HG02938 (cell line): Measurements from ENCODE around the gene ZNF385D.

Experiments
- ATAC-seq: cut with Tn5 transposase; IDR thresholded peaks from one replicate; pipeline ENCODE4 v1.9.1; 2021; ENCODE audit warnings: mild to moderate bottlenecking, moderate library complexity; ENCODE audit not compliant: unreplicated experiment

Gene ZNF385D, protein sequence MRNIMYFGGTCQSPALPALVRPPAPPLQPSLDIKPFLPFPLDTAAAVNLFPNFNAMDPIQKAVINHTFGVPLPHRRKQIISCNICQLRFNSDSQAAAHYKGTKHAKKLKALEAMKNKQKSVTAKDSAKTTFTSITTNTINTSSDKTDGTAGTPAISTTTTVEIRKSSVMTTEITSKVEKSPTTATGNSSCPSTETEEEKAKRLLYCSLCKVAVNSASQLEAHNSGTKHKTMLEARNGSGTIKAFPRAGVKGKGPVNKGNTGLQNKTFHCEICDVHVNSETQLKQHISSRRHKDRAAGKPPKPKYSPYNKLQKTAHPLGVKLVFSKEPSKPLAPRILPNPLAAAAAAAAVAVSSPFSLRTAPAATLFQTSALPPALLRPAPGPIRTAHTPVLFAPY

DNA sequence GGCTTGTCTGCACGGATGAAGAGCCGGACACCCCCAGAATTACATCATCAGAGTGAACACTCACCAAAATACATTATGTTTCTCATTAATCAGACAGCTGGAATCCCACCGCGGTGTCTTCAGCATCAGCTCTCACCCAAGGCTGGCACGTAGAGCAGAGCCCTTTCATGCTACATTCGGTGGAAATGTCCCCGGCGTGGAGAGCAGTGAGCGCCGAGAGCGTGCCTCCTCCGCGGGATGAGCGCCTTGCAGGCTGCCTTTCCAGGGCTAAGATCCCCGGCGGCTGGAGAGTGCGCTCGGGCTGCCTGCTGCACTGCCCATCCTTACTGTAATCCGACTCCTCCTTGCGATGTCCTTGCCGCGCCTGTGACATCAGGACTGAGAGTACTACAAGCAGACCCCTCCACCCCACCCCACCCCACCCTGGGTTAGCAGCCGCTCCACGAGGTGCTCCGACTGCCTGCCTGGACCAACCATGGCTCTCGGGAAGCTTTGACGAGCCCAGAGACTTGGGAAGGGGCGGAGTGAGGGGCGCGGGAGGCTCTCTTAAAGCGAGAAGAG lies at the start of gene ZNF385D:
TSS of gene ZNF385D (minus strand) at position 380 of the 561 bp plus-strand sequence. CDS start at position 86, 294 bp downstream.
- no peak for ATAC-seq

DNA sequence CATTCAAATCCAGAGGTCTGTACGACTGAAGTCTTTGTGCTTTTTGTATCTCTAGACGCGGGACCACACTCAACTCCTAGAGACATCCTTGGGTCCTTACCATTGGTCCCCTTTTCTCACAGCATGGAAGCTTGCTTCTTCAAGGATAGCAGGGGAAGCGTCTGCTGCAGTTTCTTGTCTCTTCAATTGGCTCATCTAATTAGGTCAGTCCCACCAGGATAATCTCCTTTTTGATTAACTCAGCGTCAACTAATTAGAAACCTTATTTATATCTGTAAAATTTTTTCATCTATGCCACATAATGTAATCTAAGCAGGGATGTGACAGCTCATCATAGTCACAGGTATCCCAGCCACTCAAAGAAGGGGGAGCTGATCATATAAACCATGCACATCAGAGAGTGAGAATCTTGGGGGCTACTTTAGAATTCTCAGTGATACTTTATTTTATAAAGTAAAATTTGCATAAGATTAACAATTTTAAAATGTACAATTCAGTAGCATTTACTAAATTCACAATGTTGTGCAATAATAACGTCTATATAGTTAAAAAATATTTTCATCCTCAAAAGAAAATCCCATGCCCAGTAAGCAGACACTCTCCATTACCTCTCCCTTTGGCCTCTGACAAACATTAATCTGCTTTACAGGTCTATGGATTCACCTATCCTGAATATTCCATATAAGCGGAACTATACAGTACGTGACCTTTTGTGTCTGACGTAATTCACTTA lies 47.5 kb upstream of the ZNF385D start:
- ATAC-seq = no peak

DNA sequence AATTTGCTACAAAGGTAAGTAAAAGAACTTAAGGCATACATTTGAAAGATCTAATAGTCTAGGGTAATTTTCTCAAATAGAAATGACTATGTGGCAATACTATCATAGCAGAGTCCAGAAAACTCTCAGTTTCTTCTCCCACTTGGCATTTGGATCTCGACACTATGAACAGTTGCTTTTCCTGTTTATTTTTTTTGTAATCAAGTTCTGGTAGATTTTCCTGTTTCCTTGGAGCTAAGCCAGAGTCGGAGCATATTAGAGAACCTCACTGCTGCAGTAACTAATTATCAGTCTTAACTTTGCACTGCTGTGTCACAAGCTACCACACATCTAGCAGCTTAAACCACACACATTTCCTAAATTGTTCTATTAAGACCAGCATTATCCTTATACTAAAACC lies 44.9 kb upstream of the ZNF385D start:
- ATAC-seq = no peak

DNA sequence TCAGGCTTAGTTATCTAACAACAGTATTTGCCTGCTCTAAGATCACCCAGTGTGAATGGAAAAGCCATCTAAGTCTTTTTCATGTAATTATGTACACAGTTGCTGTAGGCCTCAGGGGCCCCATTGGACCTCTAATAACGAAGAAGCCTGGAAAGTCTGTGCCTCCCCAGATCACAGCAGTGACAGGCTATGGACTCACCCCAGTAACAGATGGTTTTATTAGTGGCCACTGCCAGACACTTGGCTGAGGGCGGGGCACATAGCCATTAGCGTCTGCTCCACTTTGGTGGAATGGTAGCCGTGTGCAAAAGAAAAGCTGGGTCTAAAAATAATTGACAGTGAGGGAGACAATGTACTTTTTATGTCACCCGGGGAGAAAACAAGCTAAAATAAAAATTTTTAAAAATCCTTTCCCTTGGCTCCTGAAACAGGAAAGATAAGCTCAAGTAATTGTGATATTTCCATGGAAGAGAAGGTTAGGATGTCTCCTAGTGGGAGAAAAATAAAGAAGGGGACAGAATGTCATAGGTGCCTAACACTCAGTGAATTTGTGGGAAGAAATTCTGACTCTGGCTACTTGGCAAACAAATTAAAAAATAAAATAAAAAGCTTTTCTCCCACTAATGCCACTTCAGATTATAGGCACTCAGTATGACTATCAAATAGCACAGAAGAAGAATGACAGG lies 44.3 kb upstream of the ZNF385D start:
- no peak for ATAC-seq

DNA sequence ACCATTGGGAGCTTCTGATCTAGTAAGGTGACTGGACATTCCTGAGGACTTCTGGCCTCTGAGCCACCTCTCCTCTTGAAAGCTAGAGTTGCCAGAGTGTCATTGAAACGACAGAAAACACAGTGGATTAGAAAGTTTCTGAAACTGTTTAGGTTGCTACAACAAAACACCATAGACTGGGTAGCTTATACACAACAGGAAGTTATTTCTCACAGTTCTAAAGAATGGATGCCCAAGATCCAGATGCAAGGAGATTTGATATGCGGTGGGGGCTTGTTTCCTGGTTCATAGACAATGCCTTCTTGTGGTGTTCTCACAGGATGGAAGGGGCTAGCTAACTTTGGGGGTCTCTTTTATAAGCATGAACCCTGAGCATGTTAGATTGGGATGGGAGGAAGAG lies 43.3 kb upstream of the ZNF385D start:
- no peak for ATAC-seq

DNA sequence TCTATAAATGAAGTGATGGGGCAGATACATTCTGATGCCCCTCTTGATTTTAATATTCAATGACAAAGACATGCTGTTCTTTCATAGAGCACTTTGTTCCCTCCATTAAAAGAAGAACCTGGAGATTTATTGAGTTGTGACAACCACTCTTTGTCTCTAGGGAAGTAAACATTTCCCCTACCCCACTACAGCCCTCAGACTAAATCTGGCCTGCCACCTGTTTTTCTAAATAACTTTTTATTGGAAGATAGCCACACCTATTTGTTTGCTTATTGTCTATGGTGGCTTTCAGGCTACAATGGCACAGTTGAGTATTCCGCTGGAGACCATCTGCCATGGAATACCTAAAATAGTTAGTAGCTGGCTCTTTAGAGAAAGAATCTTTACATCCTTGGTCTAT lies 41.2 kb upstream of the ZNF385D start:
- no peak for ATAC-seq

DNA sequence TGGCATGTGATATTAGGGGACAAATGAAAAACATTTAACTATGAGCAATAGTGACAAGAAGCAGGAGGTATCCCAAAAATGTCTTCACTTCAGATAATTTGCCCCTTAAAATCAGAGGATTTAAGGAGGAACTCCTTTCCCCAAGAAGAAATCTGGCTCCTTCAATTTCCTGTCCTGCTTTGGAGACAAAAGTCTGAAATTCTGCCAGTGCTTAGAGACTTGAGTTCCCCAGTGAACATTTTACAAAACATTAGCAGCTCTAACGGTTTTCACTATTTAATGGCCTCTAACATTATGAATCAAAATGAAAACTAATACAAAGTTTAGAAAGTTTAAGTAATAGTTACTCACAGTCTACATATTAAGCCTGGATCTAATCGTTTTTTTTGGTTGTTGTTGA lies 40.3 kb upstream of the ZNF385D start:
- no peak for ATAC-seq

DNA sequence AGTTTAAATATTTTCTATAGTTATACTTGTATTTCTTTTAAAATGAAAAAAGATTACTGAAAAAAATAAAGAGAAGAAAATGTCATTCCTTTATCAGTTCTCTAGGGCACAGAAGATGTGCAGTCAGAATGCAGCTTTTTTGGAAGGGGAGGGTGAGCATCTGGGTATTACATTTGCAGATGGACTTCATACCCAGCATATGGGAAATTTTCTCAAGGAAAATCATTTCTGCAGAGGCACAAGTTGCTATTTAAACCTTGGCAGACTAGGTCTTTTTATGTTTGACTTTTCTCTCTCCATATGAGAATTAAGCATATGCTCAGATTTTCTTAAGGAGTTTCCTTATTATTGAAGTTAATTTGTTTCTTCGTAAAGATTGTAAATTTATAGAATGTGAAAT lies 39.5 kb upstream of the ZNF385D start:
- no peak for ATAC-seq

DNA sequence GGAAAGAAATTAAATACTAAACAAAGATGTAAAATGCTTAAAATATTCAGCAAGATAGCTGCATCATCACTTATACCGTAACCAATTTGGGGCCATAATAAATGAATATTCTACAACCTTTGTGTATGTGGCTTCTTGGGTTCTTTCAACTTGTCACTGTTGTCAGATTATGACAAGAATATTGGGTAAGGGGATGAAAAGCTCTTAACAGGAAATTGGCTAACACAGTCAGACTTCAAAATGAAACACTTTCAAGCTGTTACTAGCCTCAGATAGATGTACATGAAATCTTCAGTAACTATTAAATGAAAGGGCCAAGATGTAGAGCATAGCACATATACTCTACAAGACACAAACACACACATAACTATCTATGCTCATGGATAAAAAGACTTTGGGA lies 38.7 kb upstream of the ZNF385D start:
- no peak for ATAC-seq

DNA sequence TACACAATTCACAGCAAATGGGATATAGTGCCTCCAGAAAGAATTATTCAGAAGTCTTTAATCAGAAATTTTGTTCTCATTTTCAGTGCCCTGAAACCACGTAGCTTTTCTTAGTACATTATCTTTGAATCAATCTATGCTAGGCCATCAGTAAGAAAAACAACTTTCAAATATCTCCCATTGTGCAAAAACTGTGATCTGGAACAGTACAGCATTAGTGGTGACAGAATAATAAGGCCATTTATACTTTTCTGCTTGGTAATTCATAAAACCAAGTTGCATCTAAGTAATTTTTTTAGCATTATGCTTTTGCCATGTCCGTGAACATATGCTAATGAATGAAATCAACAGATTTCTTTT lies 35.4 kb upstream of the ZNF385D start:
- no peak for ATAC-seq

DNA sequence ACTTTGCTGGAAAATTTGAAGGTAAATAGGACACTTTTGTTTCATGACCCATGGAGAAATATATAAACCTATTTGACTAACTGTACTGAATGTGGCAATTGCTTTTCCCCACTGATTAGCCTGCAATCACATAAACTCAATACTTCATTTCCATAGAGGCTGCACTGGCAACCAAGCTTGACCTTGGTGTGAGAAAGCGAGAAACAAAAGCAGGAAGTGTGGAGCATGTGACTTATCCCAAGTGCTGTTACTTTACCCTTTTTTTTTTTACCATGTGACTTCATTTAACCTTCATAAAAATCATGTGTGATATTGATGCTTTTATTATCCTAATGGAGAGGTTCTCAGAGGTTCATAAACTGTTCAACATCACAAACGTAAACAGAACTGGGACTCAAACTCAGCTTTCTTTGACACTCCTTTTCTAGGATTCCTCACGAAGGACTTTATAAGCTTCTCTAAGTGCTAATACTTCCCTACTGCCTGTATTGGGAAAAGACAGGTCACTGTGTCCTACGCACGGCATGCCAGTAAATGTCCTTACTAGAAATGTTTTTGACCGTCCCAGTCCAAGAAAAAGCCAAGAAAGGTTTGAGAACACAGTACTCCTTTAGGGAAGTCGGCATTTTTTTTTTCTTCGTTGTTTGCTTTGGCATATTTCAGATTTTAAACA lies 34.9 kb upstream of the ZNF385D start:
- no peak for ATAC-seq

DNA sequence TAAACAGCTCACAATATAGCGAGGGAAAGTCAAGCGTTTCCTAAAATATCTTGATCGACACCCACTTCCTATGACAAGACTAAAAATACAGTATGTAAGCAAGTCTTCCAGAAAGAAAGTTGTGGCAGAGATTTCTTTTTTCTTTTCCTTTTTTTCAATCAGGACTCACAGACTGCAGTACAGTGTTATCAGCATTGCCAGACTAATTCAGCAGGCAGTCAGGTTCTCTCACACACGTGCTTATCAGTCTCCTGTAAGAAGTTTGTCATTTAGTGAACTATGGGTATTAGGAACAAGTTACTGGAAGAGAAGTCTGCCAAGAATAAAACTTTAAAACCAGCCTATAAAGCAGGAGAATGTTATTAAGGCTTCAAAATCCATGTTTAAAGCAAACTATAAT lies 32.8 kb upstream of the ZNF385D start:
- no peak for ATAC-seq

DNA sequence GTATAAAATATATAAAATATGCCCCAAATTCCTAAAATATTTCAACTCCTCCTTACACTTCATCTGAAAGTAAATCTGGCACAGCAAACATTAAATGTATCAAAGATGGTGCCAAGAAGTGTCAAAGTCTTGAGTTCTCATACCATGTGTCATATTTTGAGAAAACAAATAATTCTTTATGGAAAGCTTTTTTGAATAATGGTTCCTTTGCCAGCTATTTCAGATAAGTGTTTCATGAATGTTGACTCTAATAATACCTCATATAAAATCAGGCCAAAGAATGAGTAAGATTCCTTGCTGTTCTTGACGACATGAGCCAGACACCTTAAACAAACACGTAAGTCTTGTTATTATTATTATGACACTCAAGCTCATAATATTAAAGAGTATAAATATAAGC lies 30.3 kb upstream of the ZNF385D start:
- no peak for ATAC-seq

DNA sequence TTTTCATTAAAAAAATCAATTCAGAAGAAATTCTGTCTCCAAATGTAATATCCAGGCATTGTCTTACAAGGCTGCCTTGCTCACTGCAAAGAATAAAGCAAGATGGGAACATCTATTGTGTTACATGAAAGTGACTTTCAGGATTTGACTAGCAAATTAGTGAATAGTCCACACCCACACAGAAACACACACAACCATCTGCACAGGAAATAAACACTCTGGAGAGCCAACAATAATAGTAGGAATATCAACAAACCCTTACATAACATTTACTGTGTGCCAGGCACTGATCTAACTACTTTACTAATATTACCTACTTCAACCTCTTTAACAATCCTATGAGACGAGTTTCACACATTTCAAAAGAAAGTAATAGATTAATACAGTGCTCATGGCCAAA lies 28.9 kb upstream of the ZNF385D start:
- no peak for ATAC-seq

DNA sequence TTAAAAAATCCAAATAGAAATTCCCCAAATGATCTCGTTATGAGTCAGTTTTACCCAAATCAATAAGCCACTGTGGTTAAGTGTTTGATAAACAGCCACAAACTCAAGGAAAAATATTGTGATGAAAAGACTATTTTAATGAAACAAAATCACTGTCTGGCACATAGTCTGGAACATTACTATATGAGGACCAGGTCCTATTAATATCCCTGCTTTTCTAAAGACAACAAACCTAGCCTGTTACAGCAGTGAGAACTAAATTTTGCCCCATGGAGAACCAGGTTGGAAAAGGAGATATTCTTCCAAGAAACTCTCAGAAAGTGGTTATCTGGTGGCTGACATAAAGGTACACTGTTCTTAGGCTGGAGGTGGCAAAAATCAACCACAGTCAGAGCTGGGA lies 27.7 kb upstream of the ZNF385D start:
- no peak for ATAC-seq

DNA sequence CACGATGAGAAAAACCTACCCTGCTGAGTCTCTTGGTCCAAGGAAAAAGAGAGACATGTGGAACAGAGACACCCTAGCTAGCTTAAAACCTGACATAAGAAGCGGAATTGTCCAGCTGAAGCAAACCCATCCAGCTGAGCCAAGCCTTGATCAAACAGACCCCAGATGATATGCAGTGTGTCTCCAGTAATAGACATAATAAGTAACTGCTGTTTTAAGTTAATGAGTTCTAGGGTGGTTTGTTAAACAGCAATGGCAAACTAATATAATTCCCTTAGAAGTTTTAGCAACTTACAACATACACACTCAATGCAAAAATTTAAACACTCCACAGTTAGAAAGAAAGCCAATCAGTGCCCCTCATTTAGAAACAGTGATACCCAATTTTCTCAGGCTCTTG lies 26.8 kb upstream of the ZNF385D start:
- no peak for ATAC-seq

DNA sequence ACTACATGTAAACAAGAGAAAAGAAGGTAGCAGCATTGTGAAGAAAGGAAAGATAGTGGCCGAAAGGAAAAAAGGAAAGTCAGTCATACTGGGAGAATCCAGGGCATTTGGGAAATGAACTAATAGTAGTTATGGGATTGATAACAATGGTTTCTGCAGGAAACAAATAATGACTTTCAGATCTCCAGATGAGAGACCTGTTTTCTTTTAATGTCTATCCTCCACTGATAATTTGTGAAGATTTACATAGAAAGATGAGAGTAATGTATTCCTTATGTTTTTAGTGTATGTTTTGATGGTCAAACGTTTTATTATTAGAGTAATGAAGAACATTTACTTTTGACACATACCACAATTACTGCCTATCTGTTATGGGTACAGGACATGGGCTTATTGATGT lies 15.0 kb upstream of the ZNF385D start:
- ATAC-seq = no peak

DNA sequence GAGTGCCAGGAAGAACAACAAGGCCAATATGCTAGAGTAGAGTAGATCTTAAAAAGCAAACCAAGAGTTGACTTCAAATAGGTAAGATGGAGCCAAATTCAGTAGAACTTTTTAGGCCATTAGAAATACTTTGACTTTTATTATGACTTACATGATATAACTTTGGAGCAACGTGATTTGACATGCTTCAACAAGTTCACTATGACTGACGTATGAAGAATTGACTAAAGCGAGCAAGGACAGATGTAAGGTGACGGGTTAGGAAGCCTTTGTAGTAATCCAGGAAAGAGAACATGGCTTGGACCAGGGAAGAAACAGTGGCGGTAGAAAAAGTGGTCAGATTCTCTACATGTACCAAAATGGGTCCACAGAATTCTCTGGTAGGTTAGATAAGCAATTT lies 4.9 kb upstream of the ZNF385D start:
- no peak for ATAC-seq

DNA sequence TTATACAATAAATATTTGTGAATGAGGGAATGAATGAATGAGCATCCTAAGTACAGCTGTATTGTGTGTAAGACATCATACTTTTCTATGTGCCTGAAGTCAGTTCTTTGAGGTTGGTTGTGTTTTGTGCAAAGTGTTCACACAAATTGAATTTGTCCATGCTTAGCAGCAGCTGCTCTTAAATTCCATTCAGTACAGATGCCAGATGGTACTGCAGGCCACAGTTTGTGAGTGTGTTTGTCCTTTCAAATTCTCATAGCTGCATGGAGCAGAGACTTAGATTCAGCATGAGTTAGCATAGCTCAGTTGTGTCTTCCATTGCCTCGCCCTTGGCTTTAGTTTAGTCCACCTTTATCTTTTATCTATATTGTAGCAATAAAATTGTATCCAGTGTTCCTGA lies 3.8 kb upstream of the ZNF385D start:
- ATAC-seq = no peak

DNA sequence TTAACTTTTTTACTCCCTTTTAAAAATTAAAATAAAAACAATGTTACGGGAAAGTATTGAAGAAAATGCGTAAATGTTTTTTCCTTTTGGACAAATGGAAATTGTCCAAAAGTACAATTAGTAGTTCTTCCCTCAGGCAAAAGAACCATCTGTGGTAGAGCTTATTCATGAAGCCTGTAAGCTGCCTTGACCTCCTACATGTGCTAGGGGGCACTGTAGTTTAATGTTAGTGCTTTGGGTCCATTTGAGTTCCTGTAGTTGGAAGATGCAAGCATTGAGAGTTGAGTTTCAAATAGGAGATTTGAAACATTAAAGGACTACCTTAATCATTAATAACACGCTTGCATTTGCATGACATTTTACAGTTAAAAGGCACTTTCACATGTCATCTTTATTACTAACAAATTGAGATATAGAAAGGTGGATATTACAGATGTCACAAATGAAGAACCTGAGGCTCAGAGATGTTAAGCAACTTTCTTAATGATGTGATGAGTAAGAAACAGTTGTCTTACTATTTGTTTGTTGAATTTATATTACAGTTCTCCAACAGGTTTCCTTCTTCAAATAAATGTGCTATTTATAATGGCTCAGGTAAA lies 1.8 kb upstream of the ZNF385D start:
- ATAC-seq = no peak

DNA sequence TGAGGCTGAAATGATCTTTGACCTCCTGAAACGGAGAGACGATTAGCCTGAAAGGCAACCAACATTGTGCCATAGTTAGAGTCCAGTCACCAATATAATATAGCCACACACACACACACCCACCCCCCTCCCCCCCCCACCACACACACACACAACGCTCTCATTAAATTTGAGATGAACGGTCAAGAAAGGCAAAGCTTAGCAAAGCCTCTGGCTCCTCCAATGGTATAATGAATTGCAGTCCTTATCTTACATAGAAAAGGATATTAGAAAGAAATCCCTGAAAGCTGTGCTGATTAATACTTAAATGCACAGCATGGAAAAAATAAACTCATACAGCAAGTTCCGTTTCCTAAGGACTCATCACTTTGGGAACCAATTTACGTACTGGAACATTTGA lies 876 bp upstream of the ZNF385D start:
- ATAC-seq = no peak
